GM12891 (cell line): ENCODE results near the gene CCZ1.
"Not testable (repeated sequence)": the region's sequence is repeated elsewhere in the genome, so short reads cannot be mapped to it uniquely, and the experiment has no call there.

Experiments
- PAX5 ChIP-seq: IDR thresholded peaks from 2 replicates; pipeline ENCODE4 v1.6.1; 2011; ENCODE audit warnings: low read length, moderate library complexity, mild to moderate bottlenecking; ENCODE audit not compliant: insufficient read depth, severe bottlenecking
- POLR2A ChIP-seq: IDR thresholded peaks from 2 replicates; pipeline ENCODE4 v1.6.1; 2011; ENCODE audit warnings: low read depth, low read length, control low read depth
- POLR2AphosphoS5 ChIP-seq: IDR thresholded peaks from 2 replicates; pipeline ENCODE4 v1.6.1; 2011; ENCODE audit warnings: low read depth, low read length, control low read depth
- POU2F2 ChIP-seq: IDR thresholded peaks from 2 replicates; pipeline ENCODE4 v1.6.1; 2011; ENCODE audit warnings: low read depth, mild to moderate bottlenecking, control low read depth, low read length, moderate library complexity
- SPI1 ChIP-seq: IDR thresholded peaks from 2 replicates; pipeline ENCODE4 v1.6.1; 2011; ENCODE audit warnings: low read depth, low read length, control low read depth
- TAF1 ChIP-seq: IDR thresholded peaks from 2 replicates; pipeline ENCODE4 v1.6.1; 2011; ENCODE audit warnings: low read depth, low read length, control low read depth

- not testable (repeated sequence) for TF ChIP-seq POLR2A, POLR2AphosphoS5, POU2F2, TAF1, PAX5, SPI1
Observed at GRCh38 chr7:5931905-5932644, 33.5 kb downstream of the CCZ1 start.
